Stimulated activated CD8-positive, alpha-beta memory T cell treated with anti-CD3 and anti-CD28 coated beads, Interleukin-2, amount 100 ng/mL, for 1 hour (primary cell): Measurements from ENCODE around the gene MRPS25.

Source experiments
- DNase-seq, 2 donors: peaks; one replicate each; pipeline ENCODE4 v3.0.0-alpha.2; 2020; ENCODE audit warnings: low read depth in 2 of 2

The MRPS25 gene

DNA sequence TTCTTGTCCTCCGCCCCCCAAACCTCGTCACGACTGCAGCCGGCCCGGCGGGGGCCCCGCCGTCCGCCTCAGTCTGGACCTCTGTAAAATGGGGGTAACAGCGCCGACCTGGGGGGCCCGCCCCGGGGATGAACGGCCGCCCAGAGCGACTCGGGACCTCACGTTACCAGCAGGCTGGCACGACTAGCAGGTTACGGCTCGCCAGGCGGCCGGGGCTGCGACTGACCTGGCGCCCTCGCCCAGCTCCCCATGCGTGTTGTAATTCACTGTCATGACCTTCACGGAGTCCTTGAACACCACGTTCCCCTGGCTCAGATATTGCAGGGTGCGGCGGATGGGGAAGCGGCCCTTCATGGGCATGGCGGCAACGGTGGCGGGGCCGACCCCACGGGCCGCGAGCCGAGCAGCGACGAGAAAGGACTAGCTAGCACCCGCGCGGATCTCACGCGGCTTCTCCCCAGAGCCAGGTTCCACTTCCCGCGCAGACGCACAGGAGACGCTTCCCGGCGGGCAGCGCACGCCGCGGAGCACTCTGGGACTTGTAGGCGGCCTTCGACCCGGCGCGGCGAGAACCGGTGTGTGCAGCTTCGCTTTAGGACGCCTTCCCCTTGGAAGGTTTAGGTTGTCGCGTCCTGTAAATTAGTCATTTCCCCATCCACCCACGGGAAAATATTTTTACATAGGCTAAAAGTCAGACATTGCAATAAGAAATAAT, at the start of gene MRPS25:
MRPS25 (minus strand) TSS at position 481 of the 715 bp plus-strand sequence; CDS start at position 360, 121 bp downstream.
- peak; percentile 74 to 79 for DNase-seq

DNA sequence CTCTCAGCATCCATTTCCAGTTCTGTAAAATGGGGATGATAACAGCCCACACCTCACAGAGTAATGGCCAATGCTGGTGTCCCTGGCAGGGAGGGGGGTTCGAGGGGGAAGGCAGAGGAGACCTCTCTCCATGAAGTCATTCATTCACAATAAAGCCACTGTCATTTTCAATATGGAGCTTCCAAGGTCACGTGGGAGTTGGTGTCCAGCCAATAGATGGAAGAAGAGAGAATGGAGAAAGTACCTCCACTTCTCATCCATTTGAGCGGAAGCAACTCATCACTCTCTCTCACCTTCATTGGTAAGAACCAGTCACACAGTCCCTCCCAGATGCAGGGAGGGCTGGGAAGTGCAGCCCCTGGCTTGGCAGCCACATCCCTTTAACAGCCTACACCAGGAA, 48.8 kb upstream of the MRPS25 start:
- DNase-seq = no peak

DNA sequence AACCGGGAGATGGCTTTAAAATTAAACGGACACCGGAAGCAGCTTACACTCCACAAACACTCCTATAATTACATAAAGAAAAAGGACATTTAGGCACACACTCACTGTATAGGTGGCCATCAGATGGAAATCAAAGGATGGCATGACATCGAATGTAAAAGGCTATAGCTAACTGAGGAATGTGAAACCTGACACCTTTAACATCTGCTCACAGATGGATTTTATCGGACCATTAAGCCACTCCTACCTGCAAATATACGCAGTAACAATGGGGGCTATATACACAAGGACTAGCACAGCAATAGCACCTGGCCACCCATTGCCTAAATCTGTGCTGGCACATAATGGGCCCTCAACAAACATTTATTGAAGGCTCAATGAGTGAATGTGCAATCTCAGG, 48.4 kb upstream of the MRPS25 start:
- DNase-seq = no peak

DNA sequence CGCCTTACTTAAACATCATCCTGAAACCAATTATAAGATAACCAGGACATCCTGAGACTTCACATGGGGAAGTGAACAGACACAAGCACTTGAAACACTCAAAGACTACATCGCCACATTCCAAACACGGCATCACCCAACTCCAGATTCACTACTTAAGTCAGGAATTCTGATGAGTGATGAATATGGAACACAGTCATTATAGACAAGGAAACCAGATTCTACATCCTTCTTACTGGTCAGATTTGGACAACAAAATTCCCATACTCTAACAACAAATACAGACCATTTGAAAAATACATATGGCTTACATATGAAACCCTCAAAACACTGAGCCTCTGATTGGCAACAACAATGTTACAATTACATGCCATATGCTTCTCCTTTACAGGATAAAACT, 46.9 kb upstream of the MRPS25 start:
- no peak for DNase-seq

DNA sequence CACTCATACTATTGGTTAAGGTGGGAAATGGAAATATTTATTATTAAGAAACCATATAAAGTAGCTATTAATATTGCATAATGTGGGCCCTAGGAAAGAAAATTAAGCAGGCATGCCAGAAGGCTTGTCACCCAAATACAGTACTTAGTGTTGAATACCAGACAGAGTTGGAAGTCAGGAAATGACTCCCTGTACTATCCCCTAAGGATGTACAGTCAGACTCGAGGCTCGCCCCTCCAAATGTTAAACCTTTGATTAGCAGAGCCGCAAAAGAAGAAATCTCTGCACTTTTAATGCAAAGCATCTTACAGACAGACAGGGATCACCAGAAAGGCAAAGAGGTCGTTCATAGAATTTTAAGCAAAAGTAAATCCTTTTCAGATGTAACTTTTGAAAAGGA, 45.1 kb upstream of the MRPS25 start:
- no peak for DNase-seq

DNA sequence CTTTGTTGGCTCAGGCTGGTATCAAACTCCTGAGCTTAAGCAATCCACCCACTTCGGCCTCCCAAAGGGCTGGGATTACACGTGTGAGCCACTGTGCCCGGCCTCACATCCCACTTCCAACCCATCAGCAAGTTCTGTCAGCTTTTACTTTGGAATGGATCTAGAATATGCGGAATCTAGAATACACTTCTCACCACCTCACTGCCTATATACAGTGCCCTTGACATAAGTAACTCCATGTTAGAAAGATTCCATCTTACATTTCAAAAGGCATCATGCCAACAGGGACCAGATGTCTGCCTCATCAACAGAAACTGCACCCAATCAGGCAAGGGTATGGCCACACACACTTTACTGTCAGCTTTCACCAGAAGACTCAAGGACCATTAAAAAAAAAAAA, 43.8 kb upstream of the MRPS25 start:
- no peak for DNase-seq

DNA sequence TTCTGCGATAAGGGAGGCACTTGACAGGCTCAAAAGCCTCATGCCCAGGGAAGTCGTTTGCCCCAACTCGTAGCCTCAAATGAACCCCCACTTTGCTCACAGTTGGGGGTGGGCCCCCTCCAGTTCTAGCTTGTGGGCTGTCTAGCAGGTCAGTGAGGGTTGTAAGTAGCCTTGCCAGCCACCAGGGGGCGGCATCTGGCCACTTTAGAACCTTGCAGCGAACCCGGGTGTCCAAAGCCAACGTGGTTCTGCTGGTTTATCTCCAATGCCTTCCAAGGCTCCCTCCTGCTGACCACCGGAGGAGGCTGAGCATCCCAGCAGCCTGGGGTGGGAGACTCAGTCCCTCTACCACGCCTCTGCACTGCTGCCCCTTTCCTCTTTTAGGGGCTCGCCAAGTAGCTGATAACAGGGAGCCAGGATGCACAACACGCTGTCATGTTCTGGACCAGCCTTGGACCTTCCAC, 43.0 kb upstream of the MRPS25 start:
- peak; percentile 41 to 51 for DNase-seq

DNA sequence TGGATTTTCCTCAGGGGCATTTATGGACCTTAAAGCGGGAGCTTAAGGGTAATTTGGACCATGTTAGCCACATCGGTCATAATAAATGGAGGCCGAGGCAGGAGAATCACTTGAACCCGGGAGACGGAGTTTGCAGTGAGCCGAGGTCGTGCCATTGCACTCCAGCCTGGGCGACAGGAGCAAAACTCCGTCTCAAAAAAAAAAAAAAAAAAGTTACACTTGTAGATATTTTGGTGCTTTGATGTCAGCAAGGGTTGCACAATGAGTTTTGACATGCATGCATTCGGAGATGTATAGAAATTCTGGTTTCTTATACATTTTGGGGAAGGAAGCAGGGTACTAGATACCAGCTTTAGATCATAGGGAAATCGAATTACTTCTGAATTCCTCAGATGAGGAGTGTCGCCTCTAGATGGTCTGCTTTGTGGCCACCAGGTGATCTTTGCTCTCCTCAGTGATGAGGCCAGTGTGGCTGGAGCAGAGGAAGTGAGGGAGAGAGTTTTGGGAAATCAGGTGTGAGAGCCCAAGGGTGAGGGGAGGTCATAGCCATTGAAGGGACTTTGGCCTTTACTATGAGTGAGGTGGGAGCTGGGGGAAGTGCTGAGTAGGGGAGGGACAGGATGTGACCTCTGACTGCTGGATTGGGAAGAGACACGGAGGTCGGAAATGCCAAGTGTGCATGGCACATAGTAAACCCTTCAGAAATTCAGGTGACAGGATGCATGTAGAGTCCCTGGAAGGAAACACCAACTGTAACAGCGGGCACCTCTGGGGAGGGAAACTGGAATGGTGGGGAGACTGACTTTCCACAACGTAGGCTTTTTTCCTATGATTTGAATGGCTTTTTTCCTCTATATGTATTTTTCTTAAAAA, 42.2 kb upstream of the MRPS25 start:
- DNase-seq = no peak

DNA sequence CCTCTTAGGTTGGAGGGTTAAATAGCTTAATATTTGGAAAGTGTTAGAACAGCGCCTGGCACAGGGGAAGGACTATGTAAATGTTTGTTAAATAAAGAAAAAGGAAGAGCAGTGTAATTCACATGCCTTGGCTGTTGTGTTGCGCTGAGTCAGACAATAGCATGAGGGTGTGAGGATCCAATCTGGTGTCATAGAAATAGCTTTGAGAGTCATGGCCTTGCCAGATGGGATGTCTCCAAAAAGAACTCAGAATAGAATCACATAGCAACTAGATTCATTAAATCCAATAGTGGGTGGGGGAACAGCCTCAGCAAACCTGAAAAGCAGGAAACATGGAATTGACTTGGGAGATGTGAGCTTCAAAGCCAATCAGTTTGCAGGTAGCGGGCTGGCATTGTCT, 37.7 kb upstream of the MRPS25 start:
- no peak for DNase-seq

DNA sequence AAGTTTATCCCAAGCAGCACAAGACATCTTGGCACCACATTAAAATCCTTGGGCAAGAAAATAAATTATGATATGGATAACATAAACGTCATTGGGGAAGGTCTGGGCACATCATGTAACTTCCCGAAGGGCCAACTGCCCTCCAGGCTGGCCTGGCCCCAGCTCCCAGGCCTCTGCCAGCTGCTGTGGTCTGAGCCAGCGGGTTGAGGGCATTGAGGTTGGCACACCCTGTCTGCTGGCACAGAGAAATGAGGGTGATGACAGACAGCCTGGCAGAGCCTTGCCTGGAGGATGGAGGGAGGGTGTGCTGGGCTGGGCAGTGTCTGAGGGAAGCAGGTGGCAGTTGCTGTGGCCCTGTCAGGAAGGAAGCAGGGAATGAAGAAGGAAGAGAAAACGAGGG, 37.1 kb upstream of the MRPS25 start:
- no peak for DNase-seq

DNA sequence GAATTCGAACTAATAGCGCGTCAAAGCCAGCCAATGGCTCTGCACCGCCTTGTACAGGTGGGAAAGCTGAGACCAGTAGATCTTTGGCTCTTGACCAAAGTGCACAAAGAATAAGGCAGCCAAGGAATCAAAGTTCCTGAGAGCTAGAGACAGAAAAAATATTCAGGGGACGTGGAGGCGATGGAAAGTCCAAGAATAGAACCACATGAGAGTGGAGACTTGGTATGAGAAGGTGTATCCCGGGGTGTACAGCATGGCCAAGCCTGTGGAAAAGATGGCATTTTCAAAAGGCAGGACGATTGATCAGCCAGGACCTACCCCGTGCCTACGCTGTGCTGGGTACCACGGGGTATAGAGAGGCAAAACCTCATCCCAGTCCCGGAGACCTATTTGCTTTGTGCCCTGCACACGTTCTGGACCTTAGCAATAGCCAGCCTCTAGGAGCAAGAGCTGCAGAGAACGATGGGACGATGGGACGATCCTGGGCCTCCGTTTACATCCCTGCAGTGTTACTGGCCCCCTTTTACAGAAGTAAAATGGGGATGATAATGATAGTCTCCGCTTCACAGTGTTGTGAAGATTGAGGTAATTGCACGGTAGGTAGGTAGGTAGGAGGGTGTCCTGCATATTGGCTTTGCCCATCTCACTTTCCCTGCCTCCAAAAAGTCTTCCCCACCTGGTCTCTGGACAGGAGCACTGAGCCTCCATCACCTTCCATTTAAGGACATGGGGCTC, 34.4 kb upstream of the MRPS25 start:
- no peak for DNase-seq

DNA sequence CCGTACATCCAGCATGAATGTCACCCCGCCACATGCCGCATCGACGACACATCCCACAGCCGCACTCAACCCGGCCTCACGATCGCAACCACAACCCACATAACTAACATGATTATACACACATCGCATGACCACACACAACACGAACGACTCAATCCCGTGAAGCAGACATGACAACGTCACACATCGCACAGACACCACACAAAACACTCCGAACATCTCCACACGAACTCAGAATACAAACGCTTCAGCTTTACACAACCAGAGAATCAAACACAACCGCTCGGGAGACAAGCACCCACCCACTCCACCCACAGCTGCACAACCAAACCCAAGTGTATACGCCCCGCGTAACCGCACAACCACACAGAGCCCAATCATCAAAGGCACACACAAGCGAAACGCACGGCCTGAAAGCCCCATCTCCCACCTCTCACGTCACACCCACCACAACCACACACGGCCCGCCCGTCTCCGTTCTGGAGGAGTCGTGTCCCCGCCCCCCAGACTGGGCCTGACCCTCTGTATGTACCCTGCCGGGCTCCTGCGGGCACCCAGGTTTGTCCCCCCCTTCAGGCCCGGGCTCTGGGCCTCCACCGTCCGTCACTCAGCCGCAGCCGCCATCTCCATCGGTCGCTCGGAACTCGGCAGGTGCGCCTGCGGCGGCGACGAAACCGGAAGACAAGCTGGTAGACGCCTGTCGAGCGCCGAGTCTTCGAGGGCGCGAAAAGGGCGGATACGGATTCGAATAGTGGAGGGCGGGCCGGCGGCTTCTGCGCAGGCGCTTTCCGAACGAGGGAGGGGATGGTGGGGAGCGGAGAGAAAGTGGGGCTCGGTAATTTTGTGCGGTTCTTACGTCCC, 33.6 kb upstream of the MRPS25 start, which contains the start of gene RBSN:
RBSN (minus strand) TSS at position 646 of the 861 bp plus-strand sequence. CDS start 3,028 bp downstream, outside the sequence.
- peak; percentile 86 to 90 for DNase-seq

DNA sequence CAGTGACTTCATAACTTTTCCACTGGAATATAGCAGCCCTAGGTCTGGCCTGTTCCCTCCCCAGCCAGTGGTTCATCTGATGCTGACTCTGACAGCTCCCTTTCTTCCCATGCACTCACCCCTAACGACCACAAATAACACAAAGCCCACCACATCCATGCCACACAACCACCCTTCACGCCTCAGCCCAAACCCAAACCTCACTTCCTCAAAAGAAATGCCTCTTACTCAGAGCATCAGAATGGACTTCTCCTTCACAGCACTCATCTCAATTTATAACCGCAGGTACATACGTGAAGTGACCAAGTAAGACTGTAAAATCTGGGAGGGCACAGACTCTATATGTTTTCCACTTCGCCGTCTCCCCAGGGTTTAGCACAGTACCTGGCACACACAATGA, 32.8 kb upstream of the MRPS25 start:
- DNase-seq = peak in 1 of 2 donors; percentile 10

DNA sequence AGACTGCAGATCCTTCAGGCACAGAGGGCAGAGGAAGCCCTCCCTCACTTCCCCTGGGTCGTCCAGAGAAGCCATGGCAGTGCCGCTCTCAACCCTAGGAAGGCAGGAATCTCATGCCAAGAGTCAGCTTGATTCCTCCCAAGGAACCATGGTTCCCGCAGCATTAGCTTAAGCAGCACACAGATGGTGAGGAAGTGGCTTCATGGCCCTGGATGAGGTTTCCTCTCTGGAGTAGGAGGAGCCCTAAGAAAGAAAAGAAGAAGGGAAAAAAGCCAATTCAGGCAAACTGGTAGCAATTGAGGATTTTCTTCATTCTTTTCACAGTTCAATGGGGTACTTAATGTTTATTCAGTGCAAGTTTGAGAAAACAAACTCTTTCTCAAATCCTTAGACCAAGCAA, 30.9 kb upstream of the MRPS25 start:
- DNase-seq = no peak

DNA sequence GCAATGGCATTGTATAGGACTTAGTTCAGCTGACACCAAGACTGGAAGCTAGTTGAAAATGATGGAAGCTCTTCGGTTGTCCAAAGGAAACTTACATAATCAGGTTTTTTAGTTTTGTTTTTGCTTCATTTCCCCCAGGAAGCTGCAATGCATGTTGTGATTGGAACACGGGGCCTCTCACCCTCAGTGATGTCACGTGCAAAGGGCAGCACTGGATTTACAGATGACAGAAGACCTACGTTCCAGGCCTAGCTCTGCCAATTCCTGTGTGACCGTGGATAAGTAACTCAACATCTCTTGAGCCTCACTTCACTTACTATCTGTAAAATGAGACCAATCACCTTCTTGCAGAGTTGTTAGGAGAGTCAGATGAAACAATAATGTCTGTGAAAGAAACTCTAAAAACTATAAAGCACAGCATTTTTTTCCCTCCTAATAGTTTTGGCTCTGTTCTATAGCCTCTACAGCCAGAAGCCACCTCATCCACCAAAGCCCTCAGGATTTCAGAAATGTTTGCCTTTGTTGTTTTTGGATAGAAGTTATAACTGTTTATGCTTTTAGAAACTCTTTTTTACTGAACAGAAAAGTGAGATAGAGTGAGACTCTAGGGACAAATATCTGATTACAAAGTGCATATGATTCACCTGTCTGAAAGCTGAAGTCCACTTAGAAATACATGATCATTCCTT, 29.2 kb upstream of the MRPS25 start:
- DNase-seq = no peak

DNA sequence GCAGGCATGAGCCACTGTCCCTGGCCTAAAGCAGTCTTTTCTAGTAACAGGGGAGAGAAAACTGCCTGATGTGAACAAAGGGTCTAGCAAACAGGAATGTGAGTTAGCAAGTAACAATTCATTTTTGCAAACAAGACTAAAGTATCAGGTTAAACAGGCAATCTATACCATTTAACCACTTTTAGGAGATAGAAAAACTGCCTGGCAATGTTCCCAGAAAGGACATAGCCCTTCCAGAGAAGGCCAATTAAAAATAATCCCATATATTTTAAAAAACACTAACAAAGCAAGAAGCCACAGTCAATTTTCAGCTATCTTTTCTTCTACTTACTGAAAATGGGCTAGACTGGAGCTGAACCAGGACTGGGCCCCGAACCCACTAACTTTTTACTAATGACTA, 27.6 kb upstream of the MRPS25 start:
- no peak for DNase-seq

DNA sequence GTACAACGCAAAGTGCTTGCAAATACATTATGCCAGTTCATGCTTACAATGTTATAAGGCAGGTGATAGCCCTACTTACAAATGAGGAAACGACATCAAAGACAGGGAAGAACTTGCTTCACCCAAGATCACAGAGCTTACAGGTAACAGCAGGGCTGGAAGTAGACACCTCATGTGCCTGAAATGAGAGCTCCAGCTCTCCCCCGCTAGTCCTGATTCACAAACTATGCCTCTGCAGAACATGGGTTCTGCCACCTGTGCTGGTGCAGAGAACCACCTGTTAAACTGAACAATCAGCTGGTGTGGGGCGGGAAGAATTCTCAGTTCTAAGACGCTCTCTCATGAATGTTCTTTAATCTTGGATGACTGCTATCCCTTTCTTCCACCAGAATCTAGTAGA, 26.5 kb upstream of the MRPS25 start:
- no peak for DNase-seq

DNA sequence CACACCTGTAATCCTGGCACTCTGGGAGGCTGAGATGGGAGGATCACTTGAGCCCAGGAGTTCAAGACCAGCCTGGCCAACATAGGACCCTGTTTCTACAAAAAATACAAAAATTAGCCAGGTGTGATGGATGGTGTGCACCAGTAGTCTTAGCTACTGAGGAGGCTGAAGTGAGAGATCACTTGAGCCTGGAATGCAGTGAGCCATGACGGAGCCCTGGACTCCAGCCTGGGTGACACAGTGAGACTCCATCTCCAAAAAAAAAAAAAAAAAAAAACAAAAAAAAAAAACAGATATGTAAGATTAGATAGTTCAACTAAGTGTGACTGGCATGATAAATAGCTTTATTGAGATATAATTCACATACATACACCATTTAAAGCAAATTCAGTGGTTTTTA, 24.1 kb upstream of the MRPS25 start:
- no peak for DNase-seq

DNA sequence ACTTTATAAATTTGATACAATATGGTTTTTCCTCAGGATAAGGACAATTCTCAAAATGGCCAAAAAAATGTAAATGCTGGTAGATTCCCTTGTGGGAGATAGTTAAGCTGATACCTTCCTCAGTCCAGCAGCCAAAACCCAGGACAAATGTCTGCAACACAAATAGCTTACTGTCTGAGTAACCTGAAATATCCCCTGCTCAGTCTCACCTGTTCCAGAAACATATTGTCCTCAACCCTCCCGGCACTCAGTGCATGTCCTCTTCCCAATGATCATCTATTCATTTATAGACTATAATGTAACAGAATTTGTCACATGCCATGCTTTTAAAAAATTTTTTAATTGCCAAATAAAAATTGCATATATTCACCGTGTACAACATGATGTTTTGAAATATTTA, 21.6 kb upstream of the MRPS25 start:
- DNase-seq = no peak

DNA sequence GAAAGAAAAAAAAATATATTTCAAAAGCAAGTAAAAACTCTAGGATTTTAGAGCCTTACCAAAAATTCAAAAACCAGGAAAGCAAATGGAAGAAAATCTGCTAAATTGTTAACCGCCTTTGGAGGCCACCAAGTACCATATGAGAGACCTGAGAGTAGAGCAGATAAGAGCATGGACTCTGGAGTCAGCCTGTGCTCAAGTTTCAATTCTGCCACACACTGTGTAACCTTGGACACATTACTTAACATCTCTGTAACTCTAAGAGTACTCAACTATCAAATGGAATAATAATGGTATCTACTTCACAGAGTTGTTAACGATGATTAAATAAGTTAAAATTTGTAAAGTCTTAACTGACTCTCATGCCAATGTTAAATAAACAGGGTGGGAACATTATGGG, 21.1 kb upstream of the MRPS25 start:
- no peak for DNase-seq

DNA sequence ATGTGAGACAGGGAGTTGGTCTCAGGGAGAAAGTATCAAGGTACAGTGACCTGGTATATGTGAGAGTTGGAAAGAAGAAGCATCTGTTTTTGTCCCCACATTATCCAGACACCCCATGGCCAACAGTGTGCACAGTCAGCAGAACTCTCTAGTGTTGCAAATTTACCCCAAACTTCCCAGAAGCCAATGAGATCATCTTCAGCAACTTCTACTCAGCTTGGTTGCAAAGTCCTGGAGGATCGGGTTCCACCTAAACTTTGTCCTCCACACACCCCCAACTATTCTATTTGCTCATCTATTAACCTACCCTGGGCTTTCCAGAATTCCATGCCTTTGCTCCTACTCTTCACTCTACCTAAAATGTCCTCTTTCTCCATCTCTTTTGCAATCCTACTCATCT, 18.1 kb upstream of the MRPS25 start:
- DNase-seq = no peak
